Mesodermal cell (in vitro differentiated cells): ENCODE data around the gene PLCL2.

Experiments
- H3K27ac ChIP-seq: 2 replicates; pipeline ENCODE4 v1.7.0; 2013; ENCODE audit warnings: mild to moderate bottlenecking, low read depth, low read length, moderate library complexity; ENCODE audit not compliant: severe bottlenecking
- H3K36me3 ChIP-seq: 2 replicates; pipeline ENCODE4 v1.7.1; 2013; ENCODE audit warnings: mild to moderate bottlenecking, low read length, moderate library complexity; ENCODE audit not compliant: control insufficient read depth, insufficient read depth
- H3K4me1 ChIP-seq: one replicate; pipeline ENCODE4 v1.7.1; 2013; ENCODE audit warnings: mild to moderate bottlenecking, low read length; ENCODE audit not compliant: insufficient read depth, control insufficient read depth, poor library complexity, severe bottlenecking
- H3K4me3 ChIP-seq: 2 replicates; pipeline ENCODE4 v1.7.0; 2013; ENCODE audit warnings: low read length, control low read depth, mild to moderate bottlenecking; ENCODE audit not compliant: insufficient read depth, poor library complexity, severe bottlenecking; ENCODE audit errors: extremely low read depth
- H3K9me3 ChIP-seq: 2 replicates; pipeline ENCODE4 v1.7.1; 2013; ENCODE audit warnings: mild to moderate bottlenecking, low read length, moderate library complexity; ENCODE audit not compliant: control insufficient read depth
- WGBS, 2 experiments: methylation state at CpG; one replicate each; pipeline ENCODE4 v1.1.5; 2013; ENCODE audit warnings: missing lambda C conversion rate in 2 of 2; ENCODE audit not compliant: insufficient coverage in 2 of 2; 5-methylcytosine and 5-hydroxymethylcytosine counted together

Gene PLCL2

DNA sequence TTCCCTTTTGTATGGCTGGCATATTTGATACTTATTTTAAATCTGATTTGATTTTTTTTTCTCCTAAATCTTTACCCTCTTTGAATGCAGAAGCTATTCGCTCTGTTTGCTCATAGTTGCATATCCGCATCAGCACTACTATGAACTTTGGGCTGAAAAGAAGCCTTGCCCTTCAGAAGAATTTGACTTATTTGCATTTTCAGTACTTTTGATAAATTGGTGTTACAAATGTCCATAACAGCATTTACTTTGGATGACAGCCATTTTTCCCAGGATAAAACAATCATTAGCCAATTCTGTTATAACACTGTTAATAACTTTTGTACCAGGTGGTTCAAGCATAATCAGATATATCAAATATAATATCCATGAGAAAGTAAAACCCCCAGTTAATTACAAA, 129.5 kb downstream of the PLCL2 start:
- Histone ChIP-seq H3K36me3 (no peaks in the 10 kb centered on the region), H3K9me3 (no peaks in the 10 kb centered on the region), H3K4me1 (no peaks in the 10 kb centered on the region), H3K4me3 (no peak overlapping the region), H3K27ac (no peak overlapping the region)
- WGBS, 2 experiments: 93% methylated on average over 2 of the region's 2 CpGs; no CpG with 5 or more reads in 1 of the 2 experiments

DNA sequence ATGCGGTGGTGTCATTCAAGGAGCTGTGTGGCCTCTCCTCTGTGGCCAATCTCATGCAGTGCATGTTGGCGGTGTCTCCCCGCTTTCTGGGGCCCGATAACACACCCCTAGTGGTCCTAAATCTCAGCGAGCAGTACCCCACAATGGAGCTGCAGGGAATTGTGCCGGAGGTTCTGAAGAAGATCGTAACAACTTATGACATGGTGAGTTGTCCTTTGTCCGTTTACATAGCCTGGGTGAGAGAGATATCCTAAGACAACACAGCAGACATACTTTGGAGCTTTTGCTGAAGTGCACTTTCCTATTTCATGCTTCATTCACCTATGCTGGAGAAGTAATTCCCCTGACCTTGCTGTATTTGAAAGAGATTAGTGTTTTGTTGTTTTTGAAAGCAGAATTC, 130.0 kb downstream of the PLCL2 start:
- Histone ChIP-seq H3K27ac (no peak overlapping the region), H3K36me3 (no peaks in the 10 kb centered on the region), H3K4me1 (no peaks in the 10 kb centered on the region), H3K9me3 (no peaks in the 10 kb centered on the region), H3K4me3 (no peak overlapping the region)
- 83 to 94% methylated on average over 5 to 8 of the region's 8 CpGs for WGBS, 2 experiments

DNA sequence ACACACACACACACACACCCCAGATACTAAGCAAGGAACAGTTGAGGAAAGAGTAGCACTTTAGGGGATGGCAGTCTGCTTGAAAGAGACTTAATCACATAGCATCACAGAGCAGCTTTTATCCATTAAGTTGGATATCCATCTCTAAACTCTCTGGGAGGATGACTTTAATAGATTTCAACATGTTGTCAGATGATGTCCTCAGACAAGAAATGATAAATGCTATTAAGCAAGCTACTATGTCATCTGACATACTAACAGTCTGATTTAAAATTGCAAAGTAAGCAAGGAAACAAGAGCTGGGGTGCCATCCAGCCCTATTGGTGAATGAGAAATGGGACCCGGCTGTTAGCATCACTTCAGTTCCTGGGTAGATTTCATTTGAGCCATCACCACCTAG, 136.9 kb downstream of the PLCL2 start:
- H3K27ac ChIP-seq: no peak overlapping the region
- 90 to 100% methylated on average over 1 of the region's 1 CpG for WGBS, 2 experiments
- H3K9me3 ChIP-seq: no peaks in the 10 kb centered on the region

DNA sequence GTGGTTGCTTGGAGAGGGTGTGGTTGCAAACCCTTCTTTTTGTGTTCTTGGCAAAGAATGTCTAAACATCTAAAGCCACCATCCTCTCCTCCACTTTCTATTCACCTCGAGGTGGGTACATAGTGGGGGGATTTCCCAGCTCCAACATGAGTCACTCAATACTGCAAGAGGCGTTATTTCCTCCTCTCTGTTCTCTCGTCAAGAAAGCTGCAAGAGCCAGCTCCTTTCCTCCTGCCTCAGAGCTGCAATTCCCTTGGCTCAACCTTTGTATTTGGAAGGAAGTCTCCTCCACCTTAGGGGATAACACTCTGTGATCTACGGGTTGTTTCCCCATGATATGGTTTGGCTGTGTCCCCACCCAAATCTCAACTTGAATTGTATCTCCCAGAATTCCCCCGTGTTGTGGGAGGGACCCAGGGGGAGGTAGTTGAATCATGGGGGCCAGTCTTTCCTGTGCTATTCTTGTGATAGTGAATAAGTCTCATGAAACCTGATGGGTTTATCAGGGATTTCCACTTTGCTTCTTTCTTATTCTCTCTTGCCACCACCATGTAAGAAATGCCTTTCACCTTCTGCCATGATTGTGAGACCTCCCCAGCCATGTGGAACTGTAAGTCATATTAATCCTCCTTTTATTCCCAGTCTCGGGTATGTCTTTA, 138.4 kb downstream of the PLCL2 start:
- no peaks in the 10 kb centered on the region for H3K4me1 ChIP-seq
- H3K36me3 ChIP-seq: no peaks in the 10 kb centered on the region
- H3K4me3 ChIP-seq: no peak overlapping the region
- H3K27ac ChIP-seq: no peak overlapping the region
- WGBS, 2 experiments: 83% methylated on average over 3 of the region's 6 CpGs; no CpG with 5 or more reads in 1 of the 2 experiments
- H3K9me3 ChIP-seq: no peaks in the 10 kb centered on the region

More for the DNA sequence above, 136.9 kb downstream of the PLCL2 start:
- Histone ChIP-seq H3K4me1 (no peaks in the 10 kb centered on the region), H3K36me3 (no peaks in the 10 kb centered on the region), H3K4me3 (no peak overlapping the region)

DNA sequence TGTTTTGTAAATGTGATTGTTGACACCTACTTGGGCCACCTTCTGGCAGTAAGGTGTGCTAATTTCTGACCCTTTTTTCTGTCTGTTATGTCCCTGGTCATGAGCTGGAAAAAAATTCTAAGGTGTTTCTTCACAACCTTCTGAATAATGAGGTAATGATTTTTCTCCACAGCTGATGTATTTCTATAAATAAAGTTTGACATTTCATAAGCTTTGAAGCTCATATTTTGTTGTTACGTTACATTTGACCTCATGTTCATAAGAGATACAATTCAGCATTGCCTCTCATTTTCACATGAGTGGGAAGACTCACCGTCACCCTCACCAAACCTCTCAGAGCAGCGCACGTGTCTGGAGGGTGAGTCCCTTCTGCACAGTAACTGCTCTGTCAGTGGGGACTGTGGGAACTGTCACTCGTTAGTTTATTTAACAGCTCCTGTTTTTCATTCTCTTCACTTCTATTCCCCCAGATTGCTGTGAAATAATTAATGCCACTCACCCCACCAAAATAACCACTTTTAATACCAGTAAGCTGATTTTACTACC, 140.9 kb downstream of the PLCL2 start:
- H3K4me1 ChIP-seq: no peaks in the 10 kb centered on the region
- 95 to 100% methylated on average over 1 to 3 of the region's 5 CpGs for WGBS, 2 experiments
- no peak overlapping the region for H3K27ac ChIP-seq

DNA sequence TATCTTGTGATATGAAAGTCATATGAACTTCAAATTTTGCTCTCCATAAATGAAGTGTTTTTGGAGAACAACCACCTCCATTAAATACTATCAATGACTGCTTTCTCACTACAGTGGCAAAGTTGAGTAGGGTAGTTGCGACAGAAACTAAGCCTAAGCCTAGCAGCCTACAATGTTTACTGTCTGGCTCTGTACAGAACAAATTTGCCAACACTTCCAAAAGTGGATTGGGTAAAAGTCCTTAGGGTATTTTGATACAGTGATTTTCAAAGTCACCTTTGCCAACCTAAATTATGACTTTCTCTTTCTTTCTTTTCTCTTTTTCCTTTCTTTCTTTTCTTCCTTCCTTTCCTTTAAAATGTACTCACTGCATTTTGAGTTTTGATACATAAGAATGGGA, 142.6 kb downstream of the PLCL2 start:
- WGBS, 2 experiments: no CpG with 5 or more reads among the region's 1 CpG
- no peak overlapping the region for H3K4me3 ChIP-seq
- no peak overlapping the region for H3K27ac ChIP-seq
- no peaks in the 10 kb centered on the region for H3K9me3 ChIP-seq
- H3K36me3 ChIP-seq: no peaks in the 10 kb centered on the region
- H3K4me1 ChIP-seq: no peaks in the 10 kb centered on the region

More for the DNA sequence above, 140.9 kb downstream of the PLCL2 start:
- no peaks in the 10 kb centered on the region for H3K9me3 ChIP-seq
- no peaks in the 10 kb centered on the region for H3K36me3 ChIP-seq
- no peak overlapping the region for H3K4me3 ChIP-seq

DNA sequence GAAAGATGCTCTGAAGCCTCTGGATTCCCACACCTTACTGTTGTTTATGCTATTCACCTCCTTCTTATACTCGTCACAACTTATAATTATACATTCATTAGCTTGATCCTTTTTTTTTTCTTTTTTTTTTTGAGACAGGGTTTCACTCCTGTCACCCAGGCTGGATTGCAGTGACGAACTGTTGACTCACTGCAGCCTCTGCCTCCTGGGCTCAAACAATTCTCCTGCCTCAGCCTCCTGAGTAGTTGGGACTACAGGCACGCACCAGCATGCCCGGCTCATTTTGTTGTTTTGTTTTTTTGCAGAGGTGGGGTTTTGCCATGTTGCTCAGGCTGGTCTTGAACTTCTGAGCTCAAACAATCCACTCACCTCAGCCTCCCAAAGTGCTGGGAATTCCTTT, 143.6 kb downstream of the PLCL2 start:
- WGBS, 2 experiments: 80 to 100% methylated on average over 1 to 2 of the region's 4 CpGs
- H3K27ac ChIP-seq: no peak overlapping the region
- H3K36me3 ChIP-seq: no peaks in the 10 kb centered on the region
- H3K9me3 ChIP-seq: no peaks in the 10 kb centered on the region
- H3K4me1 ChIP-seq: no peaks in the 10 kb centered on the region
- H3K4me3 ChIP-seq: no peak overlapping the region

DNA sequence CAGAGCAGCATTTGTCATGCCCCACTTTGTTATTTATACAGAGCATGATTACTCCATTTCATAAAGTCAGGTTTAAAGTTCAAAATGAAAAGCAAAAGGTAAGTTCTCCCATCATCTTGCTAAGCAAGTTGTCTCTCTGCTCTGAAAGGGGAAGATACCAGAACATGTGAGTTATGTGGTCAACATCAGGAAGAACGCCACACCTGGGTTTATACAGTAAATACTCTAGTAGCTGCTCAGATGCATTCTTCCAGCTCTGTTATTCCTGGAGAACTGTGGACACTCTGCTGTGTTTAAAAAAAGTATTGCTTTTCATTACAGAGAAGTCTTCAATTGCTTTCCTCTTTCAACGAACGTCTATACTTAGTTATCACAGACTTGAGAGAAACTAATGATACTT, 145.7 kb downstream of the PLCL2 start:
- Histone ChIP-seq H3K4me1 (no peaks in the 10 kb centered on the region), H3K36me3 (no peaks in the 10 kb centered on the region), H3K4me3 (no peak overlapping the region), H3K9me3 (no peaks in the 10 kb centered on the region), H3K27ac (no peak overlapping the region)
- 80% methylated on average over 1 of the region's 3 CpGs; no CpG with 5 or more reads in 1 of the 2 experiments for WGBS, 2 experiments

DNA sequence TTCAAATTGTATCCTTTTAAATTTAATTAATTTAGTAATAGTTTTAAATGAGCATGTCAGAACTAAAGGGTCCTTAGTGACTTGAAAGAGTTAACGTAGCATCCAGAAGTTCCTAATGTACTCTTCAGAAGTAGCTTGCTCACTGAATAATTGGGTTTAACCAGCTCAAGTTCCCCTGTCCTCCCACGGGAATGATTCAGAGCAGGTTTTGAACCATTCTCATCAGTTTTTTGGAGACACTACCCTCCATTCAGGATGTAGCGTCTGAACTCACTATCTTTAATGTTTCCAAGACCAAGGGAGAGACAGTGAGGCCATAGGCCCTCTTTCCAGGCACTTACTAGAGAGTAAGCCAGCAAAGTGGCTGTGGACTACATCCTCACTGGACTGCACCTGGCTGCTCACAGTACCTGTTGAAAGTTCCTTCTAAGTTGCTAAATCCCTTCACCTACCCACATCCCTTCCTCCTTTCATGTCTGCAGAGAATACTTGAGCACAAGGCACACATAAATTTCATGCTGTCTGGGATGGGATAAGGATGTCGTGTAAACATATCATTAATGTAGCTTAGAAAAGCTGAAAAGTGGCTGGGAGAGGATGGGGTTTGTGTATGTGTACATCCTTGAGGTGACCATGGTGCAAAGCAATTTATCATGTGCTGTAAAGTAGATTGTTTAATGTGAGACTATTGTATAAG, 146.3 kb downstream of the PLCL2 start:
- Histone ChIP-seq H3K27ac (no peak overlapping the region), H3K36me3 (no peaks in the 10 kb centered on the region), H3K9me3 (no peaks in the 10 kb centered on the region), H3K4me3 (no peak overlapping the region), H3K4me1 (no peaks in the 10 kb centered on the region)
- 74 to 83% methylated on average over 3 of the region's 4 CpGs for WGBS, 2 experiments

DNA sequence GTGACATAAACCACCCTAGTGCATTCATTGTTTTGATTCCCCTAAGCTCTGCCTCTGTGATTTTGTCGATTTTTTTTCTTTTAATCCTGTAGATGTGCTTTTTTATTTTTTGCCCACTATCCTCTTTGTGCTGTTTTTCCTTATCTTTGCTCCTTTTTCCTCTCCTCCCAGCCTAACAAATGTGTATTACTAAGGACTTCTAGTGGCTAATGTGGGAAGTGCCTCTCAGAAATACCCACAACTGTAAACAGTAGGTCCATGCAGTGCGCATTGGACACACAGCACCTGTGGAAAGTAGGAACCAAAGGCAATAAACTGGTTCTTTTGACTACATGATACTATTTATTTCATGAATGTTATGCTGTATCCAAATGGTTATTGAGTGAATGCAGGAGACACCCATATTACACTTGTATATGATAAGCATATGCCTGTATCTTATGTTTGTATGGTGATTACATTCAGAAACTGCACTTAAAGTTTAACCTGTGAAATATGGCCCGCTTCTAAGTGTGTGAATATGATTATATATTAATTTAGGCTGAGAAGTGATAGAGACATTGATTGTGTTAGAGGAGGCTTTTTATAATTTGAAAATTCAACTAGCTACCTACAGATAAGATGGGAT, 147.8 kb downstream of the PLCL2 start:
- no peak overlapping the region for H3K27ac ChIP-seq
- WGBS, 2 experiments: 80% methylated on average over 1 of the region's 3 CpGs

More for the DNA sequence above, 147.8 kb downstream of the PLCL2 start:
- Histone ChIP-seq H3K36me3 (no peaks in the 10 kb centered on the region), H3K9me3 (no peaks in the 10 kb centered on the region), H3K4me3 (no peak overlapping the region), H3K4me1 (no peaks in the 10 kb centered on the region)
